HG03060 (cell line): ENCODE results near the gene CDKN1C.

Source experiments
- ATAC-seq: cut with Tn5 transposase; IDR thresholded peaks from one replicate; pipeline ENCODE4 v1.9.1; 2021; ENCODE audit warnings: low read depth, moderate number of reproducible peaks; ENCODE audit not compliant: unreplicated experiment

Gene CDKN1C

DNA sequence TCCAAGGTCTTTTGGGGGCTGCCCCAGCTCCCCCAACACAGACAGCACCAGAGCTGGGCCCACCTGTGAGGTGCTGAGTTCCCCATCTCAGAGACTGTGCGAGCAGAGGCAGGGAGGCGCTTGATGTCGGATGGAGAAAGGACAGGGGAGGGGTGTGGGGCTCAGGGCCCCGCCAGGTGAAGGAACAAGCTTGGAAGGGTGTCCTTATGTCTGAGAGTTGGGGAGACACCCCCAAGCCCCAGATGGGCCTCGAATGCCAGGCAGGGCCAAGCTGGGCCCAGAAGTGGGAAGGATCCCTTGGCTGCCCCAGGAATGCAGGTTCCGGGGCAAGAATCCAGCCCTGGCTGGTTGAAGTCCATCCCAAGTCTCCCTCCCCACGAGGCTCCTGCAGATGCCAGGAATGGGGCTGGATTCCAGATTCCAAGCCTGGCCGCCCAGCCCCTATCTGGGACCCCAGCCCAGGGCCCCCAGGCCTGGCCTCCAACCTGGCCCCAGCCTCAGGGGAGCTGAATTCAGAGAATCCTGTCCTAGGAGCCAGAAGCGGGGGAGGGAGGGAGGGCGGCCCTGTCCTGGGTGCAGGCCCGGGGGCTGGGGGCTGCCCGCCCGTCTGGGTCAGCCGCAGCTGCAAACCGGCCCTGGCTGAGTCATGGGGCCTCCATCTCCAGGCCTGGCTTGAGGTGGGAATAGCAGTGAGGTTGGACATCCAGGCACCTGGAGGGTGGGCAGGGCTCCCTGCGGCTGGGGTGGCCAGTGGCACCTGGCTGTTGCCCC, 50.9 kb downstream of the CDKN1C start:
- ATAC-seq, result no peak

DNA sequence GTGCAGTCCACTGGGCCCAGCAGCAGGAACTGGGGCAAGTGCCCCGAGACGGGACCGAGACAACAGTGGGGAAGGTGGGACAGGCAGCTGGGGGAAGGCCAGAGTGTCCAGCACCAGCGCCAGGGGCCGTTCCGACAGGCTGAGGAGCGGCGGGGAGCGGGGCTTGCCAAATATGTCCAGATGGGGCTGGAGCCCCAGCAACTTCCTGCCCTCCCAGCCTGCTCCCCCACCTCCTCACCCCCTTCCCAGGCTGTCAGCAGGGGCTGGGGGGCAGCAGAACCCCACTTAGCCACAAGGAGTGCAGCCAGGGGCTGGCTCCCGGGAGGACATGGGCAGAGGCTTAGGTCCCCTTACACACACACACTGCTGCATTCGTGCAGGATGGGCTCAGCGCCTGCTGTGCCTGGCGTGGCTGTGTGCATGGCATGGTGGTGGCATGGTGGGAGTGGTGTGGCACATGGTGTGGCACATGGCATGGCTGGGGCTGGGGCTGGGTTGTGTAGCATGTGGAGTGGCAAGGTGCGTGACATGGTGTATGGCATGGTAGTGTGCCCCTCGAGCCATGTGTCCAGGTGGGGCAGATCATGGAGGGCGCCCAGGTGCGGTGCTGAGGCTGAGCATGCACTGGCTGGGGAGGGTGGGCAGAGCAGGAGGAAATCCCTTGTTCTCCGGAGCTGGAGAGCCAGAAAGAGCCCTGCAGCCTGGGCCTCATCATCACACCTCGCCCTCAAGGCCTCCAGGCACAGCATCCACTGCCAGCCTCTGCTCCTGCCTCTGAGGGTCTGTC, 51.7 kb downstream of the CDKN1C start:
- no peak for ATAC-seq
